K562 (cell line): ENCODE data around the gene TLCD1.
A peak's percentile ranks its signal among the peaks of the same experiment; 100 is the strongest.

ENCODE experiments used
- CBX8 ChIP-seq: fragments of 200-600 bp; sonication (generic); IDR thresholded peaks from 2 replicates; pipeline ENCODE4 v1.6.1; 2012; ENCODE audit warnings: borderline replicate concordance, mixed run types, low read depth, mild to moderate bottlenecking, moderate library complexity, mixed read lengths, low read length, control low read depth, inconsistent platforms; ENCODE audit not compliant: poor library complexity, severe bottlenecking; ENCODE audit errors: extremely low read depth
- CTCF ChIP-seq, 3 experiments: IDR thresholded peaks in 2 of 3; conservative IDR thresholded peaks in 1 of 3; 2 replicates each; pipeline ENCODE4 v1.5.1; 2011 to 2012; ENCODE audit warnings: low read length in 3 of 3, mild to moderate bottlenecking in 3 of 3, control low read depth in 2 of 3, improper control_type of control experiment in 1 of 3, inconsistent platforms in 1 of 3, low read depth in 1 of 3, mixed read lengths in 1 of 3, moderate library complexity in 1 of 3; ENCODE audit not compliant: insufficient read depth in 2 of 3
- EGR1 ChIP-seq: fragments of 450-650 bp; conservative IDR thresholded peaks from 2 replicates; pipeline ENCODE4 v1.6.1; 2017; ENCODE audit warnings: mild to moderate bottlenecking
- FOS ChIP-seq: IDR thresholded peaks from 3 replicates; pipeline ENCODE4 v1.6.1; 2011; ENCODE audit not compliant: insufficient read length; ENCODE audit errors: extremely low read depth
- HDAC2 ChIP-seq: fragments of 450-650 bp; IDR thresholded peaks from 2 replicates; pipeline ENCODE4 v1.6.1; 2016; ENCODE audit warnings: mild to moderate bottlenecking
- HIVEP1 ChIP-seq: fragments of 250-450 bp; sonication (Bioruptor Pico); IDR thresholded peaks from 2 replicates; pipeline ENCODE4 v1.4.0; 2020; ENCODE audit warnings: mild to moderate bottlenecking
- KAT8 ChIP-seq: fragments of 450-650 bp; IDR thresholded peaks from 2 replicates; pipeline ENCODE4 v1.6.1; 2016; ENCODE audit warnings: low read depth, mild to moderate bottlenecking
- MLX ChIP-seq, 2 experiments: fragments of 450-650 bp in 1 of 2; sonication (generic) in 1 of 2; formaldehyde crosslinking; conservative IDR thresholded peaks; 2 replicates each; pipeline versions ENCODE4 v1.4.0 to v1.8.1; 2020 to 2022; ENCODE audit warnings: mild to moderate bottlenecking in 1 of 2, missing genetic modification reagents in 1 of 2
- NRF1 ChIP-seq, 2 experiments: fragments of 450-650 bp; IDR thresholded peaks in 1 of 2; conservative IDR thresholded peaks in 1 of 2; 2 replicates each; pipeline ENCODE4 v1.6.1; 2014; ENCODE audit warnings: mild to moderate bottlenecking in 2 of 2
- REST ChIP-seq, 2 experiments: fragments of 450-650 bp; formaldehyde crosslinking in 1 of 2; IDR thresholded peaks; 2 replicates each; pipeline versions ENCODE4 v1.4.0 to v1.6.1; 2014 to 2020; ENCODE audit warnings: mild to moderate bottlenecking in 2 of 2, borderline replicate concordance in 1 of 2, low read depth in 1 of 2
- TFAM ChIP-seq: fragments of 250-450 bp; sonication (Bioruptor Pico); conservative IDR thresholded peaks from 2 replicates; pipeline ENCODE4 v1.5.0; 2021; ENCODE audit warnings: mild to moderate bottlenecking, moderate library complexity
- ZNF124 ChIP-seq: sonication (generic); formaldehyde crosslinking; IDR thresholded peaks from 2 replicates; pipeline ENCODE4 v1.8.1; 2022; ENCODE audit warnings: missing genetic modification reagents

GRCh38 chr17:28750178-28751047, 24.4 kb upstream of the TLCD1 start:
- TF ChIP-seq REST (IDR thresholded peaks at IDR 0.05; ENCODE audit: borderline replicate concordance) (peak; percentile 96), REST (CRISPR knock-in tag; IDR thresholded peaks at IDR 0.05; ENCODE audit: low read depth) (no peak), TFAM (CRISPR knock-in tag) (no peak), FOS (no peak), NRF1 (conservative IDR thresholded peaks at IDR 0.05 in 1 of 2, IDR thresholded peaks at IDR 0.05 in 1 of 2) (no peak), CBX8 (no peak), HDAC2 (no peak), MLX (CRISPR knock-in tag; conservative IDR thresholded peaks at IDR 0.05) (no peak), ZNF124 (CRISPR knock-in tag) (no peak), CTCF (IDR thresholded peaks at IDR 0.05 in 2 of 3, conservative IDR thresholded peaks at IDR 0.05 in 1 of 3; ENCODE audit: insufficient read depth in 2 of 3, low read depth in 1 of 3, low read length in 3 of 3) (peak; percentile 100), EGR1 (no peak), HIVEP1 (no peak), KAT8 (no peak)
